Measurements from ENCODE around the gene TEX2.
A peak's percentile ranks its signal among the peaks of the same experiment; 100 is the strongest.

TEX2 gene

GRCh38 chr17:64155751-64156544 is 107.1 kb downstream of the TEX2 start:
- DNase-seq: no peak

- DNase-seq: no peak
Measured at GRCh38 chr17:64155129-64155528, 107.9 kb downstream of the TEX2 start.

- DNase-seq: no peak
Measured at GRCh38 chr17:64154717-64155116, 108.3 kb downstream of the TEX2 start.

- peak in 1 of 2 experiments; percentile 2 for DNase-seq
Measured at GRCh38 chr17:64154313-64154695, 108.8 kb downstream of the TEX2 start.

GRCh38 chr17:64153565-64154312 is 109.3 kb downstream of the TEX2 start:
- DNase-seq: no peak

GRCh38 chr17:64152428-64153125 is 110.5 kb downstream of the TEX2 start:
- DNase-seq: no peak

- DNase-seq: no peak
Measured at GRCh38 chr17:64151016-64151368, 112.1 kb downstream of the TEX2 start.

- DNase-seq: no peak
Measured at GRCh38 chr17:64150237-64151015, 112.6 kb downstream of the TEX2 start.

- DNase-seq: no peak
Measured at GRCh38 chr17:64149196-64149595, 113.9 kb downstream of the TEX2 start.

- peak; percentile 36 to 38 for DNase-seq
Measured at GRCh38 chr17:64148699-64149098, 114.4 kb downstream of the TEX2 start.

- peak in 1 of 2 experiments; percentile 31 for DNase-seq
Measured at GRCh38 chr17:64148017-64148631, 114.9 kb downstream of the TEX2 start.

GRCh38 chr17:64147110-64148016 is 115.7 kb downstream of the TEX2 start:
- DNase-seq: peak; percentile 62 to 65

- peak; percentile 67 to 69 for DNase-seq
Measured at GRCh38 chr17:64146418-64147109, 116.5 kb downstream of the TEX2 start.

- peak; percentile 95 to 96 for DNase-seq
Measured at GRCh38 chr17:64145751-64146417, 117.2 kb downstream of the TEX2 start.

- no peak for DNase-seq
Measured at GRCh38 chr17:64145375-64145750, 117.7 kb downstream of the TEX2 start.

- DNase-seq: no peak
Measured at GRCh38 chr17:64139542-64139941, 123.5 kb downstream of the TEX2 start.

- no peak for DNase-seq
Measured at GRCh38 chr17:64138441-64138840, 124.6 kb downstream of the TEX2 start.

GRCh38 chr17:64135000-64135399 is 128.1 kb downstream of the TEX2 start:
- no peak for DNase-seq

- DNase-seq: no peak
Measured at GRCh38 chr17:64134216-64134970, 128.7 kb downstream of the TEX2 start.

Measured in activated T-cell treated with anti-CD3 and anti-CD28 coated beads, Interleukin-2, amount 50 U/mL, for 48 hours (primary cell).